ENCODE results near the gene HSPA12B. TPM values are rescaled to one million over a fixed set of nuclear protein-coding genes. Genes with fewer than 3 reads are reported as not detected.

The HSPA12B gene
- total RNA-seq, 1 experiment from 2014 or later = 2.7 TPM

DNA sequence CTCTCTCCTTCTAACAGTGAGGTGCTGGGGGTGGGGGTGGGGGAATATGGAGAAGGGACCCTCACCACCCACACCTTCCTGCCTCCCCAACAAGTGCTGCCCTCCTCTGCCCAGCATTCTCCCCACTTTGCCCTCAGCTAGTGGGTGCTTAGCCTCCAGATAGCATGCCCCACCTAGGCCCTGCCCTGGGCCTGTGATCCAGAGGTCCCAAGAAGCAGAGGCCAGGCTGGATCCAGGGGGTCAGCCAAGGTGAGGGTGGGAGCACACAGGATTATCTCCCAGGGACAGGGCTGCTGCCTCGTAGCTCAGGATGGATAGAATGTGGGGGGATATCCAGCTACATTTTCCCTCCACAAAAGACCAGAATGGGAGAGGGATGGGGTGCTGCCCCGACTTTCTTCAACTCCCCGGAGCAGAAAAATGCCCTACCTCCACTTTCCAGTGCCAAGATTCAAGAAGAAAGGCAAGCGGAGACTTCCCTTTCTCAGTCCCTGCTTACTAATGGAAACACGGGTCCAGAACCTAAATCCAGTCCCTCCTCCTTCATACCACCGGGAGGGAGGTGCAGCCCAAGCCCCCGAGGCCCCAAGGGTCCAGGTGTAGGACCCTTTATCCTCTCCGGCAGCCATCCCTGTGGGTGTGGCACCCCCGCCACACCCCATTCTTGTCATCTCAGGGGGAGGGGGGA is 34.1 kb downstream of the HSPA12B start:
- H3K18ac ChIP-seq (ENCODE audit: insufficient read length, low read depth, low read length) = no peak overlapping the region
- Mint-ChIP-seq H3K9me3 (no peaks in the 10 kb centered on the region; a peak in 1 of 5 replicates), H3K4me3 (peak overlapping the region; percentile 91 to 97), H3K27me3 (ENCODE audit: low read depth) (peaks cover 14% of the 10 kb centered on the region), H3K4me1 (peaks cover 16 to 18% of the 10 kb centered on the region in 2 experiments), H3K27ac (no peak overlapping the region), H3K36me3 (ENCODE audit: insufficient read depth in 1 of 3, low read depth in 3 of 3) (peaks cover 3 to 7% (median 5%) of the 10 kb centered on the region in 3 experiments; a peak in 5 of 7 replicates)
- no peak overlapping the region for H2BK15ac ChIP-seq (ENCODE audit: low read depth, low read length)
- H4K91ac ChIP-seq (ENCODE audit: insufficient read length, low read depth, low read length) = no peak overlapping the region
- H3K9ac ChIP-seq (ENCODE audit: extremely low read depth, insufficient read length, low read length) = no peak overlapping the region
- no peak overlapping the region for H3K14ac ChIP-seq (ENCODE audit: insufficient read depth, low read length)
- no peak overlapping the region for H2BK20ac ChIP-seq (ENCODE audit: low read depth, low read length, poor library complexity, severe bottlenecking)
- no peak overlapping the region for H3K23ac ChIP-seq (ENCODE audit: insufficient read length, low read depth, low read length)
- H2BK12ac ChIP-seq (ENCODE audit: insufficient read length, low read depth, low read length) = no peak overlapping the region
- no peak overlapping the region for H2BK120ac ChIP-seq (ENCODE audit: low read depth, low read length, poor library complexity, severe bottlenecking)
- H3K79me1 ChIP-seq (ENCODE audit: insufficient read depth, low read depth, low read length, poor library complexity, severe bottlenecking) = no peaks in the 10 kb centered on the region
- H4K5ac ChIP-seq (ENCODE audit: insufficient read length, low read depth, low read length) = no peak overlapping the region
- no CpG with 5 or more reads among the region's 9 CpGs for WGBS (ENCODE audit: extremely low coverage, insufficient read length, low lambda C conversion rate)
- no peak overlapping the region for H2BK5ac ChIP-seq (ENCODE audit: insufficient read length, low read length)
- no peak overlapping the region for H4K8ac ChIP-seq (replicated peaks; ENCODE audit: insufficient read length, low read depth, low read length)
- H2AK5ac ChIP-seq (ENCODE audit: insufficient read length, low read length) = no peak overlapping the region
- no peaks in the 10 kb centered on the region for H3K9me3 ChIP-seq (ENCODE audit: control insufficient read depth, low read depth, low read length)
- H3T11ph ChIP-seq (ENCODE audit: low read length) = no peak overlapping the region
- no peaks in the 10 kb centered on the region for H3K4me1 ChIP-seq (ENCODE audit: insufficient read depth, low read length)
- TF ChIP-seq, protein P1, sequence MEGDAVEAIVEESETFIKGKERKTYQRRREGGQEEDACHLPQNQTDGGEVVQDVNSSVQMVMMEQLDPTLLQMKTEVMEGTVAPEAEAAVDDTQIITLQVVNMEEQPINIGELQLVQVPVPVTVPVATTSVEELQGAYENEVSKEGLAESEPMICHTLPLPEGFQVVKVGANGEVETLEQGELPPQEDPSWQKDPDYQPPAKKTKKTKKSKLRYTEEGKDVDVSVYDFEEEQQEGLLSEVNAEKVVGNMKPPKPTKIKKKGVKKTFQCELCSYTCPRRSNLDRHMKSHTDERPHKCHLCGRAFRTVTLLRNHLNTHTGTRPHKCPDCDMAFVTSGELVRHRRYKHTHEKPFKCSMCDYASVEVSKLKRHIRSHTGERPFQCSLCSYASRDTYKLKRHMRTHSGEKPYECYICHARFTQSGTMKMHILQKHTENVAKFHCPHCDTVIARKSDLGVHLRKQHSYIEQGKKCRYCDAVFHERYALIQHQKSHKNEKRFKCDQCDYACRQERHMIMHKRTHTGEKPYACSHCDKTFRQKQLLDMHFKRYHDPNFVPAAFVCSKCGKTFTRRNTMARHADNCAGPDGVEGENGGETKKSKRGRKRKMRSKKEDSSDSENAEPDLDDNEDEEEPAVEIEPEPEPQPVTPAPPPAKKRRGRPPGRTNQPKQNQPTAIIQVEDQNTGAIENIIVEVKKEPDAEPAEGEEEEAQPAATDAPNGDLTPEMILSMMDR (conservative IDR thresholded peaks at IDR 0.05) = no peak
- peak overlapping the region; percentile 85 for H3K4me2 ChIP-seq (ENCODE audit: insufficient read depth, insufficient read length, low read length)
- H3K23me2 ChIP-seq (ENCODE audit: insufficient read length, low read depth, low read length, poor library complexity, severe bottlenecking) = peaks cover 20% of the 10 kb centered on the region
- H4K20me1 ChIP-seq (ENCODE audit: control insufficient read depth, insufficient read depth, insufficient read length) = no peaks in the 10 kb centered on the region
- H2AFZ ChIP-seq (ENCODE audit: low read length) = no peak overlapping the region
- H3K4ac ChIP-seq (ENCODE audit: low read depth, low read length) = no peak overlapping the region
- H3K27me3 ChIP-seq (ENCODE audit: insufficient read depth, low read length) = no peaks in the 10 kb centered on the region
- no peak overlapping the region for H3K27ac ChIP-seq (ENCODE audit: insufficient read length, low read depth, low read length)
- H3K56ac ChIP-seq (ENCODE audit: insufficient read length, low read depth, low read length) = no peak overlapping the region
- no peak for DNase-seq
- no peaks in the 10 kb centered on the region for H3K79me2 ChIP-seq (ENCODE audit: insufficient read depth, low read length)

All from H9 (cell line).